ENCODE results near the gene VSTM4. TPM values are rescaled to one million over a fixed set of nuclear protein-coding genes. Genes with fewer than 3 reads are reported as not detected.

VSTM4 gene
- total and polyA plus RNA-seq, 2 experiments from 2014 or later: 9.5 to 12.3 TPM

DNA sequence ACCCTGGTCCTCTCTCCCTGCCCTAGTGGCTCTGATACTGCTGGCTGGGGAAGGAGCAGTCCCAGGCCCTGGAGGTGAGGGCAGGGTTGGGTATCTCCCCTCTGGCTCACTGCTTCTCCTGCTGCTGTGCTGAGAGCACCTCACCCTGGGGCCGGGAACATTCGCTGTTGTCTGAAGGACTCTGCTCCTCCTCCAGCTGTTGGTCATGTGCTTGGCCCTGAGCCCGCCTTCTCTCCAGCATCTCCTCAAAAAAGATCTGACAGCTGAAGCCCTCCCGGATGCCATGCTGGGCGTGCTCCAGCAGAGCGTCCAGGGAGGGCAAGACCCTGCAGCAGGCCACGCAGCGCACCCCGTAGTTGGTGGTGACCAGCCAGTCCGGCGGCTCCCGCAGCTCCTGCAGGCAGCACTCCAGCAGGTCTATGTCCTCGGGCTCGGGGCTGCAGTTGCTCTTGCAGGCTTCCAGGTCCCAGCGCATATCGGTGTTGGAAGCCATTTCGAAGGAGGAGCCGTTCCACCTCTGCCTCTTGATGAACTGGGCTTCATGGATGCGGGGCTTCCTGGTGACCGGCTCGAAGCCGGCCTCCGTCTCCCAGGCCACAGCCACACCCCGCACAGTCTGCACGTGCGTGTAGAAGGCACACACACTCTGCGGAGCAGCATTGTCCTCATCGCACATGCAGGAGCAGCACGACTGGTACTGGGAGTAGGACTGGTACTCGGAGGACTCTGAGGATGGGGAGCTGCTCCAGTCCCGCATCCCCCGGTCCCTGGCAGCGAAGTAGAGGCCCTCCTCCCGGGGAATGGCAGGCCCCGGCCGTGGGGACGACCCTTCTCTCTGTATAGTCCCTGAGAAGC, 16.4 kb upstream of the VSTM4 start:
- Histone ChIP-seq H3K36me3 (ENCODE audit: low read depth) (no peaks in the 10 kb centered on the region), H3K4me2 (ENCODE audit: unreplicated experiment) (no peak overlapping the region), H3K79me2 (ENCODE audit: insufficient read depth) (no peaks in the 10 kb centered on the region), H3K4me1 (ENCODE audit: insufficient read depth) (peaks cover 10% of the 10 kb centered on the region), H3K27ac (no peak overlapping the region), H3K9me2 (ENCODE audit: insufficient read depth) (no peaks in the 10 kb centered on the region), H3K9ac (no peak overlapping the region), H3K4me3 (no peak overlapping the region), H3K27me3 (replicated peaks; ENCODE audit: insufficient read depth) (0 out of 2 replicates have a peak, but pooled peaks cover 8% of the 10 kb centered on the region), H4K20me1 (ENCODE audit: insufficient read depth) (no peaks in the 10 kb centered on the region), H2AFZ (0 out of 2 replicates have a peak overlapping the region, but pooled peaks have one; percentile 41), H3K9me3 (ENCODE audit: low read depth) (no peaks in the 10 kb centered on the region), H3F3A (ENCODE audit: insufficient read depth) (no peaks in the 10 kb centered on the region; the same call in 1 of the 2 replicates)
- WGBS, 2 experiments (ENCODE audit: low coverage in 1 of 2, low lambda C conversion rate in 2 of 2, missing lambda C conversion rate in 2 of 2): 33 to 40% methylated on average over 37 of the region's 37 CpGs
- in situ Hi-C loops (cut with MboI): no loop called here
- TF ChIP-seq EZH2 (IDR thresholded peaks at IDR 0.05; ENCODE audit: insufficient read depth, poor library complexity, severe bottlenecking) (no peak), EZH2phosphoT487 (IDR thresholded peaks at IDR 0.05; ENCODE audit: insufficient read depth, low read depth) (no peak)
- DNase-seq: no peak

DNA sequence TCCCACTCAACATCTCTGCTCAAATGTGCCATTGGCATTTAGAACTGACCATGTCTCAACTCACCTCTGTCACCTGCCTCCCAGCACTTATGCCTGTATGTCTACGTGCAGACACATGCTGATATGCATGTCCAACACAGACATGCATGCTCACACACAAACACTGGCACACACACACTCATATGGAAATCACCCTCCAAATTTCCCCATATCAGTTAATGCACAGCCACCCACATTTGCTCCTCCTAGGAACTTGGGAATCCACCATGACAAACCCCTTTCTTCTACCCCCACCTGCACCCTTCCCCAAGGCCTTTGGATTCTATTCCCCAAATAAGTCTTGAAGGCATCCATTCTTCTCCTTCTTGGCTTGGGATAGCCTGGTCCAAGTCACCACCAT, 14.1 kb upstream of the VSTM4 start:
- 74 to 90% methylated on average over 1 of the region's 1 CpG for WGBS, 2 experiments (ENCODE audit: low coverage in 1 of 2, low lambda C conversion rate in 2 of 2, missing lambda C conversion rate in 2 of 2)
- H3K27ac ChIP-seq: no peak overlapping the region
- H2AFZ ChIP-seq: no peak overlapping the region
- H4K20me1 ChIP-seq (ENCODE audit: insufficient read depth): no peaks in the 10 kb centered on the region
- H3K9me2 ChIP-seq (ENCODE audit: insufficient read depth): no peaks in the 10 kb centered on the region
- H3K27me3 ChIP-seq (replicated peaks; ENCODE audit: insufficient read depth): 0 out of 2 replicates have a peak, but pooled peaks cover 8% of the 10 kb centered on the region
- in situ Hi-C loops (cut with MboI): no loop called here
- TF ChIP-seq EZH2phosphoT487 (IDR thresholded peaks at IDR 0.05; ENCODE audit: insufficient read depth, low read depth) (no peak), EZH2 (IDR thresholded peaks at IDR 0.05; ENCODE audit: insufficient read depth, poor library complexity, severe bottlenecking) (no peak)
- H3K9me3 ChIP-seq (ENCODE audit: low read depth): no peaks in the 10 kb centered on the region
- no peaks in the 10 kb centered on the region for H3F3A ChIP-seq (ENCODE audit: insufficient read depth)
- H3K4me2 ChIP-seq (ENCODE audit: unreplicated experiment): no peak overlapping the region
- H3K36me3 ChIP-seq (ENCODE audit: low read depth): no peaks in the 10 kb centered on the region
- no peak overlapping the region for H3K9ac ChIP-seq
- H3K4me3 ChIP-seq: no peak overlapping the region
- no peaks in the 10 kb centered on the region; the same call in 1 of the 2 replicates for H3K4me1 ChIP-seq (ENCODE audit: insufficient read depth)
- no peaks in the 10 kb centered on the region for H3K79me2 ChIP-seq (ENCODE audit: insufficient read depth)
- DNase-seq: no peak

DNA sequence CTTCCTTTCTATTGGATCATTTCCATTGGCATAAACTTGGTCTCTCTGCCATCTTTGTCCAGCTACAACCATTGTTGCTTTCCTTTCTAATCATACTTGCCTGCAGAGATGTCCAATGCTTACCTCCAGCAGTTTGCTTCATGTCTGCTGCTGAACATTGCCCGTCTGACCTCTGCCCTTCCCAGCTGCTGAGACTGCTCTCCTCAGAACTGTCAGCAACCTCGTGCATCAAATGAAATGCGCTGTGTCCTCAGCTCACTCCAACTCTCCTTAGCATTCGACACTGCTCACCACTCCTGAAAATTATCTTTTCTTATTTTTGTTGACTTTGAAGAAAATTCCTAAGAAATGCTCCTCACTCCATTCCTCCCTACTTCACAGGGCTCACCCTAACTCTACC, 13.5 kb upstream of the VSTM4 start:
- no peaks in the 10 kb centered on the region for H3F3A ChIP-seq (ENCODE audit: insufficient read depth)
- no peaks in the 10 kb centered on the region for H3K36me3 ChIP-seq (ENCODE audit: low read depth)
- no peak for DNase-seq
- no peak overlapping the region for H3K9ac ChIP-seq
- no peaks in the 10 kb centered on the region for H3K9me2 ChIP-seq (ENCODE audit: insufficient read depth)
- in situ Hi-C loops (cut with MboI): no loop called here
- H2AFZ ChIP-seq: no peak overlapping the region
- no peaks in the 10 kb centered on the region; the same call in 1 of the 2 replicates for H3K4me1 ChIP-seq (ENCODE audit: insufficient read depth)
- no peak overlapping the region for H3K27ac ChIP-seq
- H3K27me3 ChIP-seq (replicated peaks; ENCODE audit: insufficient read depth): 0 out of 2 replicates have a peak, but pooled peaks cover 8% of the 10 kb centered on the region
- H4K20me1 ChIP-seq (ENCODE audit: insufficient read depth): no peaks in the 10 kb centered on the region
- TF ChIP-seq EZH2phosphoT487 (IDR thresholded peaks at IDR 0.05; ENCODE audit: insufficient read depth, low read depth): no peak
- no peak for TF ChIP-seq EZH2 (IDR thresholded peaks at IDR 0.05; ENCODE audit: insufficient read depth, poor library complexity, severe bottlenecking)
- no peak overlapping the region for H3K4me3 ChIP-seq
- no peak overlapping the region for H3K4me2 ChIP-seq (ENCODE audit: unreplicated experiment)
- no peaks in the 10 kb centered on the region for H3K9me3 ChIP-seq (ENCODE audit: low read depth)
- 67 to 75% methylated on average over 4 of the region's 4 CpGs for WGBS, 2 experiments (ENCODE audit: low coverage in 1 of 2, low lambda C conversion rate in 2 of 2, missing lambda C conversion rate in 2 of 2)
- no peaks in the 10 kb centered on the region for H3K79me2 ChIP-seq (ENCODE audit: insufficient read depth)

DNA sequence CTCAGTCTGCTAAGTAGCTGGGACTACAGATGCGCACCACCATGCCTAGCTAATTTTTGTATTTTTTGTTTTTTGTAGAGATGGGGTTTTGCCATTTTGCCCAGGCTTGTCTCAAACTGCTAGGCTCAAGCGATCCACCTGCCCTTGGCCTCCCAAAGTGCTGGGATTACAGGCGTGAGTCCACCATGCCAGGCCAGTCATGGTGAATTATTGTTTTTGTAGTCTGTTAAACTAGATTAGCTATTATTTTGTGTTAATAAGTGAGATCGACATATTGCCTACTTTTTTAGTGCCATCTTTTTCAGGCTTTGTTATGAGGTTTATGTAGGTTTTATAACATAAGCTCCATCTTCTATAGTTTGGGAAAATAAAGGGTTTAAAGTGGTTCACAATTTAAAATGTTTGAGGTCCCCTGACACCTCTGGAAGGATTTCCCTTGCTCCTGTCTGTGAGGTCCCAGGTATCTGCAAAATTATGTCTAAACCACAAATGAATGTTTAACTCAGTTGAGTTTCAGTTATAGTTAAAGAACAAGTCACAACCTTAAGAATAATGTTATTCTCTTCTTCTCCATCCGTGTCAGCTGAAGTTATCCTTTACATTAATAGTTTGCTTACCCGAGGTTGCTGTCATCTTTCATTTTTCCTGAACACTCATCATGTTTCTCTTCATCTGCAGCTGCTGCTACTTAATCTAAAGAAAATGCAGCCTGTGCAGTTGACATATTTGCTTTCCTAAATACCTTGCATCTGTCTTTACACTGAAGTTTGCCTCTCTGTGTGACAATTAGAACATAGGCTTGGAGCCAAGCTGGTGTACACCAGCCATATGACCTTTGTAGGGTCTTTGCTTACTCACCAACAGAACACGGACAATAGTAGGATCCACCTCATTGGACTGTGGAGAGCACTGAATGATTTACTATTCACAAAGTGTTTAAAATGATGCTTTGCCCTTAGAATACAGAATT, 8.9 kb upstream of the VSTM4 start:
- TF ChIP-seq EZH2 (IDR thresholded peaks at IDR 0.05; ENCODE audit: insufficient read depth, poor library complexity, severe bottlenecking) (no peak), EZH2phosphoT487 (IDR thresholded peaks at IDR 0.05; ENCODE audit: insufficient read depth, low read depth) (no peak)
- H3F3A ChIP-seq (ENCODE audit: insufficient read depth): 0 out of 2 replicates have a peak, but pooled peaks cover 5% of the 10 kb centered on the region
- H4K20me1 ChIP-seq (ENCODE audit: insufficient read depth): no peaks in the 10 kb centered on the region
- no peak for DNase-seq
- H3K4me3 ChIP-seq: no peak overlapping the region
- H3K4me1 ChIP-seq (ENCODE audit: insufficient read depth): peaks cover 3% of the 10 kb centered on the region; the same call in 1 of the 2 replicates
- H3K9me2 ChIP-seq (ENCODE audit: insufficient read depth): no peaks in the 10 kb centered on the region
- no peak overlapping the region for H3K4me2 ChIP-seq (ENCODE audit: unreplicated experiment)
- in situ Hi-C loops (cut with MboI): no loop called here
- H3K27ac ChIP-seq: no peak overlapping the region
- no peaks in the 10 kb centered on the region for H3K9me3 ChIP-seq (ENCODE audit: low read depth)
- no peaks in the 10 kb centered on the region for H3K27me3 ChIP-seq (replicated peaks; ENCODE audit: insufficient read depth)
- no peaks in the 10 kb centered on the region for H3K36me3 ChIP-seq (ENCODE audit: low read depth)
- no peak overlapping the region for H2AFZ ChIP-seq
- 75% methylated on average over 7 of the region's 7 CpGs for WGBS, 2 experiments (ENCODE audit: low coverage in 1 of 2, low lambda C conversion rate in 2 of 2, missing lambda C conversion rate in 2 of 2)
- H3K9ac ChIP-seq: no peak overlapping the region
- H3K79me2 ChIP-seq (ENCODE audit: insufficient read depth): no peaks in the 10 kb centered on the region
